DMS 273 treated with DMSO at 0.1 percent for 48 hours (cell line): ENCODE results near the gene ENTREP3.
"Not testable (repeated sequence)": the region's sequence is repeated elsewhere in the genome, so short reads cannot be mapped to it uniquely, and the experiment has no call there.

ENCODE experiments used
- DNase-seq: peaks from one replicate; lab custom pipeline; 2025; lab: John Stamatoyannopoulos, UW

Gene ENTREP3, protein sequence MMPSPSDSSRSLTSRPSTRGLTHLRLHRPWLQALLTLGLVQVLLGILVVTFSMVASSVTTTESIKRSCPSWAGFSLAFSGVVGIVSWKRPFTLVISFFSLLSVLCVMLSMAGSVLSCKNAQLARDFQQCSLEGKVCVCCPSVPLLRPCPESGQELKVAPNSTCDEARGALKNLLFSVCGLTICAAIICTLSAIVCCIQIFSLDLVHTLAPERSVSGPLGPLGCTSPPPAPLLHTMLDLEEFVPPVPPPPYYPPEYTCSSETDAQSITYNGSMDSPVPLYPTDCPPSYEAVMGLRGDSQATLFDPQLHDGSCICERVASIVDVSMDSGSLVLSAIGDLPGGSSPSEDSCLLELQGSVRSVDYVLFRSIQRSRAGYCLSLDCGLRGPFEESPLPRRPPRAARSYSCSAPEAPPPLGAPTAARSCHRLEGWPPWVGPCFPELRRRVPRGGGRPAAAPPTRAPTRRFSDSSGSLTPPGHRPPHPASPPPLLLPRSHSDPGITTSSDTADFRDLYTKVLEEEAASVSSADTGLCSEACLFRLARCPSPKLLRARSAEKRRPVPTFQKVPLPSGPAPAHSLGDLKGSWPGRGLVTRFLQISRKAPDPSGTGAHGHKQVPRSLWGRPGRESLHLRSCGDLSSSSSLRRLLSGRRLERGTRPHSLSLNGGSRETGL

DNA sequence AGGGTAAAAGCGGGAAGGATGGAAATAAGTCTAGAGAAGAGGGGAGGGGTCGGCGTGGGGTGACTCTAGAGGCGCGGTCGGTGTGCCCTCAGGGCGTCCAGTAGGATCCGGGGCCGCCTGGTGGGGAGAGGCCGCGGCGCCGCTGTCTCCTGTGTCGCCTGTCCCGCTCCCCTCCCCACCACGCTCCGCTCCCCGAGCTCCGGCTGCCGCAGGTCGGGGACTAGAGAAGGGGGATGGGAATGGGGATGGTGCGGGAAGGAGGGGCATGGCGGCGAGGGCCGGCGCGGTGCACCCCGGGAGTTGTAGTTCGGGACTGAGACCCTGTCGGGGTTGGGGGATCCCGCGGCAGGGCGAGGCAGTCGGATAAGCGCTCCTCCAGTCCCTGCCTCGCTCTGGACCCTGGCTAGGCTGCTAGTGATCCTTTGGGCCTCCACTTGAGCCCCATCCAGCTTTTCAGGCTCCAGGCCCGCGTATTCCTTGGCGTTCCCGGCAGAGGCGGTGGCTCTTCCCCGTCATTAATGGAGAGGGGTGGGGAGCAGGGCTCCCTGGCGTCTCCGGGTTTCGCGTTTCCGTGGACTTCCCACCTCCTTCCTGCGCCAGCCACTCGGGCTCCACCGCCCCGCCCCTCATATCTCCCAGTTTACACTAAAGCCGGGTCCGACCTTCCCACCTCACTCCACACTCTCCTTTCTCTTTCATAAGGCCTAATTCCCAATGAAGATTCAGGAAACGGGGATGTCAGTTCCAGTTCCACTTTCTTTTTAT, at the start of gene ENTREP3:
TSS of gene ENTREP3 (minus strand) at position 241 of the 765 bp plus-strand sequence. CDS start 606 bp downstream, outside the sequence.
- peak; percentile 70 for DNase-seq

DNA sequence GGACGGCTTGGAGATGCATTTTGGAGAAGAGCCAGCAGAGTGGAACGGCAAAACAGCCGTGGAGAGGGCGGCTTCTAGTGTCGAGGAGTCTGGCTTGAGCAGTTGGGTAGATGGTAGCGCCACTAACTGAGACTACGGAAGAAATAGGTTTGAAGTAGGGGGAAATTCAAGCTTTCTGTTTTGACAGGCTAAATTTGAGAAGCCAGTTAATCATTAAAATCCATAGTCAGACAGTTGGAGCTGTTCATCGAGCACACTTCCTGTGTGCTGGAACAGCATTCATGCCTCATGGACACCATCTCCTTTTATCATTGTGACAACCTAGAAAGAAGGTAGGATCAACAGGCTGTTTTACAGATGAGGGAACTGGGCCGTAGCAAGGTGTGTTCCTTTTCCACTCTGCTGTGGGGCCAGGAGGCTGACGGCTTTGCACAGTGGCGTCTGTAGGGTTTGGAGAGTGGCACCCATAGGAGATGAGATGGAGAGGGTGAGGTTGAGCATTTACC, 49.3 kb upstream of the ENTREP3 start:
- no peak for DNase-seq

DNA sequence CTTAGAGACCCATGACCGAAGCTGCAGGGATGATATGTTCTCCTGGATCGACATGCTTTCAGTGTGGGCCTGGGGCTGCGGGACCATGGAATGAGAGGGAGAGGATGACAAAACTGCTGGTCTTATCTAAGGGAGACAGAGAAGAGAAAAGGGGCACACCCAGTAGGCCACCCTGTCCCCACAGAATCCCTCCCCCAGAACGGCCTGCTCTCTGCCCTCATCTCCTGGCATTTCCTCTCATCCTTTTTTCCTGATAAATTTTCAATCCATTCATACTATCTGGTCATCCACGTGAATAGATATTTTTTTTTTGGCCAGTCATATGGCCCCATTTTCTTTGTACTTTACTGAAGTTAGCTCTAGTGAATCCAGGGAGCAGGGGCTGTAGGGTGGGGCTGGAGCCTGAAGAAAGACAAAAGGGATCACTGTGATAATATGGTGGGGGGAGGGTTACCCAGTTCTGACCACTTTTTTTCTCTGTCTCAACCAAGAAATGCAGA, 46.1 kb upstream of the ENTREP3 start, which contains the start of gene PKLR:
TSS of gene PKLR (minus strand) at position 97 of the 500 bp plus-strand sequence. CDS start at position 54, 43 bp downstream.
- no peak for DNase-seq

DNA sequence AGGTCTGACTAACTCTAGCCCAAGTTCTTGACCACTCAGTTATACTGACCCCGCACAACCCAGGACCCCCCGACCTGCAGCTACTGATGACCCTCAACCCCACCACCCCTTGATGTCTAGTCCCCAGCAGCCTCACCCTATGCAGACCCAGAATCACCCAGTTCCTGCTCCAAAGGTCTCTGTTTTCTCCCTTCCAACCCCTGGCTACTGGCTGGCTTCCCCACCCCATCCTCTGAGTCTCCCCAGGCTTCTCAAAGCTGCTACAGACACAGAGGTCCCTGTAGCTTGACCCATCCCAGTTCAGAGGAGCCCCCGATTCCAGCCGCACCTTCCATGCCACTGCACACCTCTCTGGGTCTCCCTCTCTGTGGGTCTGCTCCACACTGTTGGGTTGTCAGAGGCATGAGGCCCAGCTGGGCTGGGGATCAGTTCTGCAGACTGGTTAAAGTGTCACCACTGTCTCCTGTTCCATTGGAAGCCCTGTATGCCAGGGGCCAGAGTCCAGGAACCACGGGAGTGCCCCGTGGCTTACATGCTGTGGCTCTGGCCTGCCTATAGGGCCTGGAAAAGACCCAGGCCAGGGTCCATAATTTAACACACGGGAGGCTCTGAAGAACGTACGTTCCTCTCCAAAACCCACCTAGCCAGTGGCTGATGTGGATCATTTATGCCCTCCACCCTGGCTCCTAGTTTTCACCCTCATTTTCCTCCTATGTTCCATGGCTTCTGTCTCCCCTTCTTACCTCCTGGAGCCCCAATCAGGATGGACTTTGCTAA, 45.5 kb upstream of the ENTREP3 start:
- no peak for DNase-seq

DNA sequence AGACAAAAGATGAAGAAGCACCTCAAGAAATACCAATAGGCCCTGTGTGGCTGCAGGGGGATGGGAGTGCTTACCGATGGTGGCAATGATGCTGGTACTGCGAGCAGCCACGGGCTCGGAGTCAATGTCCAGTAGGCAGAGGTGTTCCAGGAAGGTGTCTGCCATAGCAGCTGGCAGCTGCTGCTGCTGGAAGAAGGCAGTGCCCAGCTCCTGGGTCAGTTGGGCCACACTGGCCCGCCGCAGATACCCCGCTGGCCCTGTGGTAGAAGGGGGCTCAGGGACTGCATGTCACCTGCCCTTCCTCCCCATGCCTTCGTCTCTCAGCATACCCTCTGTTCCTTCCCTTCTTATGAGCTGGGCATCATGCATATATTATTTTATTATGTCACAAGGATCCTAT, 44.7 kb upstream of the ENTREP3 start:
- no peak for DNase-seq

DNA sequence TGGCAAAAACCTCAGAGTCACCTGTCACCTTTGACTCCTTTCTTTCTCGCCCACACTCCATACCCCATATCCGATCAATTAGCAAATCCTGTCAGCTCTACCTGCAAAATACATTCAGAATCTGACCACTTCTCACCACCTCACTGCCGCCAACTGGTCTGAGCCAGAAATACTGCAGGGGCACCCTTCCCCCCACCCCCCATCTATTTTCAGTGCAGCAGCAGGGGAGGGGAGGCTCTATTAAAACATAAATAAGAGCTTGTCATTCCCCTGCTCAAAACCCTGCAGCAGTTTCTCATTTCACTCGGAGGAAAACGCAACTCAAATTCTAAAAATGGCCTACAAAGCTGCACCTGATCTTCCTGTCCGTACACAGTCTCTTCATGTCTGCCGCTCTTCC, 42.1 kb upstream of the ENTREP3 start:
- no peak for DNase-seq

DNA sequence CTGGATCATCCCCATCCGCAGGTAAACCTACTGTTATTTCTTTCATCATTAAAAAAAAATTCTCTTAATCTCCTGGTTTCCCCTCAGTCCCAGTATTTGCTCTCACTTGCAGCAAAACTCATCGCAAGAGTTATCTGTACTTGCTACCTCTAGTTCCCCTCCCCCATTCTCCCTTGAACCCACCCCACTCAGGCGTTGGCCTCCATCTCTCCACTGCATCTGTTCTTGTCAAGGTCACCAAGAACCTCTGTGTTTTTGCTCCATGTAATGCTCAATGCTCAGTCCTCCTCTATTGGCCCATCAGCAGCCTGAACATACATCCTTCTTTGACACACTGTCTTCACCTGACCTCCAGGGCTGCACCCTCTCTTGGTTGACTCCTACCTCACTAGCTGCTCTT, 41.4 kb upstream of the ENTREP3 start:
- no peak for DNase-seq

DNA sequence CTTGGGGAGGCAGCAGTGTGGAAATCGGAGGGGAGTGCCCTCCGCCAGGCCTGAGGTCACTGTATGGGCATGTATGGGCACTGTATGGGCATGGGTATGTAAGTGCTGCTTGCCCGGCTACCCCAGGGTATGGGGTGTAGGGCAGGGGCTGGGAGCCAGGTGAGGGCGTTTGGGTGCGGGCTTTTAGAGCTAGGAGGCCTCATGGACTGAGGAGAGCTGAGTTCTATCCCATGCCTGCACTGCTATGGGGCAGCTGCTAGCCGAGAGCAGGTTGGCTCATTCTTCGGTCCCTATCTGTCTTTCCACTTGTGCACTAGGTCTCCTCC, 40.6 kb upstream of the ENTREP3 start:
- no peak for DNase-seq

DNA sequence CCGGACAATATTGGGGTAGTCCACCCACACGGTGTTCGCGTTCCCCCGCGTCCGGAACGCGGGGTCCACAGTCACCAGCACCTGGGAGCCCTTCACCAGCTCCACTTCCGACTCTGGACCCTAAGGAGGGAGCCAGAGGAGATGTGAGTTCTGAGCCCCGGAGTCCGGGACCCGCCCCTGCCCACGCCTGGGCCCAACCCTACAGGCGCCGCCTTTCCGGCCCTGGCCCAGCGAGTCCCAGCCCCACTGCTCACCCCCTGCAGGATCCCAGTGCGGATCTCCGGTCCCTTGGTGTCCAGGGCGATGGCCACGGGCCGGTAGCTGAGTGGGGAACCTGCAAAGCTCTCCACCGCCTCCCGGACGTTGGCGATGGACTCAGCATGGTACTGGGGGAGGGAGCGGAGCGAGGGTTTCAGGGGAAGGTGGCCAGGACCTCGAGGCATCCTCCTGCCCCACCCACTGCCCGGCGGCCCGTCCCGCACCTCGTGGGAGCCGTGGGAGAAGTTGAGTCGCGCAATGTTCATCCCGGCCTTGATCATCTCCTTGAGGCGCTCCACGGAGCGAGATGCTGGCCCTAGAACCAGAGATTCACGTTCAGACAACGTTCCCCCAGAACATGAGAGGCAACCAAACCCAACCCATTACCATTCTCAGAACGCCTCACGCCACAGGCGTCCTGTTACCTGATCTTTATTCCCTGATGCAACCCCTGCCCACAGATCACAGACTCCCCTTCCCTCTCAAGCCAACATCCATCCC, 40.1 kb upstream of the ENTREP3 start:
- DNase-seq: no peak

DNA sequence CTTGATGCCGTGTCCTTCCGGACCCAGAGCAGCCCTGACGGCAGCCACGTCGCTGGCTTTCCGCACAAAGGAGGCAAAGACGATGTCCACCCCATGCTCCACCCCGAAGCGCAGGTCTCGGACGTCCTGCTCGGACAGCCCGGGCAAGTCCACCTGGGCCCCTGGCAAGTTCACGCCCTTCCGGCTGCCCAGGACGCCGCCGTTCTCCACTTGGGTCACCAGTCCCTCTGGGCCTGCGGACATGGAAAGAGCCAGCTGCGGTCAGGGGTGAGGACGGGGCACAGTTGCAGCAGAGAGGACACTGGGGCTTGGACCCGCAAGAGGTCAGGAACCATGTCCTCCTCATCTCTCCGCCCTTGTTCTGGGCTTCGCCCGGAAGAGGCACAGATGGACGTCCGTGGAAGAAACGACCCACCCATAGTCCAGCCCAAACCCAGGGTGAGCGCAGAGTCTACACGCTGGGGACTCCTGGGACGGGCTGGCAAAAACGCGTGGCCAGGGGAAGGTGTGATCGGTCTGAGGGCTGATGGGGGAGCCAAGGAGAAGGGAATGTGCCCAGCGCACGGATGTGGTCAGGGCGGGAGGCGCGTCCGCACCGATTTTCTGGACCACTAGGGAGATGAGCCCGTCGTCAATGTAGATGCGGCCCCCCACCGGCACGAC, 39.4 kb upstream of the ENTREP3 start:
- no peak for DNase-seq

DNA sequence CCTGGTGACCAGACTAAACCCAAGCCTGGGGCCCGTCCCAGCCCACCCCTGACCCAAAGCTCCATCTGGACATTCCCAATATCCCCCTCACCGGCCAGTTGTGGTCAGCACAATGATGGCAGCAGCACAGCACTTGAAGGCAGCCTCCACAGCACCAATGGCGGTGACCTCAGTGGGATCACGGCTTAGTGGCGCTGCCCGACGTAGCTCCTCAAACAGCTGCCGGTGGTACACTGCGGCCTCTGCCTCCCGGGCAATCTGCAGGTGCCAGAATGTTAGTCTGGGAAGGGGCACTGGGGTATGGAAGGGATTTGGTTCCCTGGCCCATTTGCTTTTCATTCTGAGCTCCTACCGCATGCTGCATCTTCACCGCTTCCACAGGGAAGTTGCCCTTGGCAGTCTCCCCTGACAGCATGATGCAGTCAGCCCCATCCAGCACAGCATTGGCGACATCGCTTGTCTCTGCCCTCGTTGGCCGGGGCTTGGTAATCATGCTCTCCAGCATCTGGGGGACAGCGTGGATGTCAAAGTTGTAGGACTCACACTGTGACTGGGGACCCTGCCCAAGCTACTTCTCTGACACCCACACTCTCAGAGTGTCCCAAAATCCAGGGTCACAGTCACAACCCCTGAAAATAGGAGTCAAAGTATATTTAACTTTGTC, 37.9 kb upstream of the ENTREP3 start:
- DNase-seq: no peak

DNA sequence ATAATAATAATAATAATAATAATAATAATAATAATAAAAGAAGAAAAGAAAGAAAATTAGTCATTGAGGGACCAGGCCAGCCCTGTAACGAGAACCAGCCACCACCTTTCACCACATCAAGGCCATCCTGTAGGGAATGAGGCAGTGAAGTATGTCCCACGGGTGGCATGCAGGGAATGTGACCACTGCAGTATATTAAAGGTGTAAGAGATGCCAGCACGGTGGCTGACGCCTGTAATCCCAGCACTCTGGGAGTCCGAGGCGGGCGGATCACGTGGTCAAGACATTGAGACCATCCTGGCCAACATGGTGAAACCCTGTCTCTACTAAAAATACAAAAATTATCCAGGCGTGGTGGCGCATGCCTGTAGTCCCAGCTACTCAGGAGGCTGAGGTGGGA, 35.7 kb upstream of the ENTREP3 start:
- not testable (repeated sequence) for DNase-seq

DNA sequence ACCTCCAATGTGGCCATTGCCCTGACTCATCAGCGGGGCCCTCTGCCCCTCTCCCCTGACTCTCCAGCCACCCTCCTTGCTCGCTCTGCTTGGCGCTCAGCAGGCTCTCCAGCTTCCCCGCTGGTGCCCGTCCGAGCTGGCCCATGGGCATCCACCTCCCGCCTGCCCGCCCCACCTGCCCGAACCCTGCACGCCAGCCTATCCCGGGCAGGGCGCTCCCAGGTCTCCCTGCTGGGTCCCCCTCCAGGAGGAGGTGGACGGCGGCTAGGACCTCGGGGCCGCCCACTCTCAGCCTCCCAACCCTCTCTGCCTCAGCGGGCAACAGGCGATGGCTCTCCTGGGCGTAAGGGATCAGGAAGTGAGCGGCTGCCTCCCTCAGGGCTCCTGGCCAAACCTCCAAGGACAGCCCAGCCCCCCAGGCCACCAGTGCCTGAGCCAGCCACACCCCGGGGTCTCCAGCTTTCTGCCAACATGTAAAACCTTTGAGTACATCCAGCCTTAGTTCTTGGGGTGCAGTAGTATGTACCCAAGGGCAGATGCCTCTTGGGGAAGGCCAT, 32.8 kb upstream of the ENTREP3 start:
- DNase-seq: no peak

DNA sequence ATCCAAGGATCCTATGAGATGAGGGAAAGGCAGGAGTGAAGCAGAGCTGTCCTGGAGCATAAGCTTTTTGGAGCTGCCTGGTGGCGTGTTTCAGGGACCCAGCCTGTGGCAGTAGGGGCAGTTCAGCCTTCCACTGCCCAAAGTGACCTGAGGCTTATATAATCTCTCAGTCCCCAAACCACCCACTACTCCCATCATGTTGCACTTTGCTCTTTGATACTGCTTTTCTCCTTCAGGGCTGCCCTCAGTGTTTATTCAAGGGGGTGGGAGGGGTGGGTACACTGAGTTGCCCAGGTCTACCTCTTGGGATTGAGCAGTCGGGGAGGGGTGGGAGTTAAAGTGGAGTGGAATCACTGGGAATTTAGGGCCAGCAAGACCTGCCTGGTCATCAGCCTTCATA, 31.3 kb upstream of the ENTREP3 start:
- no peak for DNase-seq

DNA sequence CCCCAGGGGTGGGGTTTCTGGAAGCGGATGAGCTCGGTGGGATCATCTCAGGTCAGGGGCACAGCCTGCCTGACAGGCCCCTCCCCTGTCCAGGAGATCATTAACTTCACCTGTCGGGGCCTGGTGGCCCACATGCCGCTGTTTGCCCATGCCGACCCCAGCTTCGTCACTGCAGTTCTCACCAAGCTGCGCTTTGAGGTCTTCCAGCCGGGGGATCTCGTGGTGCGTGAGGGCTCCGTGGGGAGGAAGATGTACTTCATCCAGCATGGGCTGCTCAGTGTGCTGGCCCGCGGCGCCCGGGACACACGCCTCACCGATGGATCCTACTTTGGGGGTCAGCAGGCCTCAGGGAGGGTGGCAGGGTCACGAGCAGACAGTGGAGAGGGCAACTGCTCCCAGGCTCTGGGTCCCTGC, 30.4 kb upstream of the ENTREP3 start:
- no peak for DNase-seq

DNA sequence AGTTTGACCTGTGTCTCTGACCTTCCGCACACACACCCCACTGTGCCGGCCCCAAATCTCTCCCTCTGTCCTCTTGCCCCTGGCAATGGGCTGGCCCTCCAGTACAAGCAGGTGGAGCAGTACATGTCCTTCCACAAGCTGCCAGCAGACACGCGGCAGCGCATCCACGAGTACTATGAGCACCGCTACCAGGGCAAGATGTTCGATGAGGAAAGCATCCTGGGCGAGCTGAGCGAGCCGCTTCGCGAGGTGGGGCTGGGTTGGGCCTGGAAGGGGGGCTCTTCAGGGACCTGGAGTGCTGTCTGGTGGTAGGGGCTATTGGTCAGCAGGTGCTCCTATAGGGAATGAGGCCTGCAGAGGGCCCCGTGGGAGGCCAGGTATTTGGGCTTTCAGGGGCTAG, 29.8 kb upstream of the ENTREP3 start:
- no peak for DNase-seq

DNA sequence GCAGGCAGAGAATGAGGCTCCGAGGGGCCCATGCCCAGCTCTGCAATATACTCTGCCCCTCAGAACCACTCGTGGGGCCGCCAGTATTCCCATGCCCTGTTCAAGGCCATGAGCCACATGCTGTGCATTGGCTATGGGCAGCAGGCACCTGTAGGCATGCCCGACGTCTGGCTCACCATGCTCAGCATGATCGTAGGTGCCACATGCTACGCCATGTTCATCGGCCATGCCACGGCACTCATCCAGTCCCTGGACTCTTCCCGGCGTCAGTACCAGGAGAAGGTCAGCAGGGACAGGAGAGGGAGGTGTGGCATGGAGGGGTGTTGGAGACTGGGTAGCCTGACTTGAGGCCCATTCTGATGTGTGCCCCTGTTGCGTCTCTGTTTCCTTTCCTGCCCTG, 29.2 kb upstream of the ENTREP3 start:
- DNase-seq: no peak

DNA sequence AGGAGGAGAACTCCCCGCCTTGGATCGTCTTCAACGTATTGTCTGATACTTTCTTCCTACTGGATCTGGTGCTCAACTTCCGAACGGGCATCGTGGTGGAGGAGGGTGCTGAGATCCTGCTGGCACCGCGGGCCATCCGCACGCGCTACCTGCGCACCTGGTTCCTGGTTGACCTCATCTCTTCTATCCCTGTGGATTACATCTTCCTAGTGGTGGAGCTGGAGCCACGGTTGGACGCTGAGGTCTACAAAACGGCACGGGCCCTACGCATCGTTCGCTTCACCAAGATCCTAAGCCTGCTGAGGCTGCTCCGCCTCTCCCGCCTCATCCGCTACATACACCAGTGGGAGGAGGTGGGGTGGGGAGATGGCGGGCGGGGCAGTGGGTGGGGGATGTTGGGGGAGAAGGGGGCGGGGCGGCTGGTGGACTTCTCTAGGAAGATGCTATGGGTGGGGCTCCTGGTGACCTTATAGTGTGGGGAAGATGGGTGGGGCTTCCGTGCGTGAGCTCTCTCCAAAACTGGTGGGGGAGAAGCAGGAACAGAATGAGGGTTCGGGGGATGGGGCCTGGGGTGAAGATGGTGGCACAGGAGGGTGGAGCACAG, 27.3 kb upstream of the ENTREP3 start:
- no peak for DNase-seq

DNA sequence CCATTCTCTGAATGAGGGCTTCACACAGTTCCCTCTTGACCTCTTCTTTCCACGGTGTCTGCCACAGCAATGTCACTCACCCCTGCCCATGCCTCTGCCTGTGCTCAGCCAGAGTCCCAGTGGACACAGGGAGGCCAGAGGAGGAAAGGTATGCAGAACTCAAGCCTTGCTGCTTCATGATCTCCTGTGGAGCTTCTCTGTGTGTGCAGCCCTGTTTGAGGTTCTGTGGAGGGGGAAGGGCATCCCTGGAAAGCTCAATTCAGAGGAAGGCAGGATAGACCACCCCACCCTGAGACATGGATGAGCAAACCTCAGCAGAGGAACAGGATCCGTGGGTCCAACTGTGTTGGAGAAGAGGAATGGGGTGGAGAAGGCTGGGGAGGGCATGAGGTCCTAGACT, 24.0 kb upstream of the ENTREP3 start:
- DNase-seq: no peak
